Activated CD4-positive, alpha-beta T cell treated with anti-CD3 and anti-CD28 coated beads for 1 hour (primary cell): ENCODE results near the gene TPM2.

Experiments used
- DNase-seq: peaks from one replicate; pipeline ENCODE4 v3.0.0-alpha.2; 2020

Gene TPM2

DNA sequence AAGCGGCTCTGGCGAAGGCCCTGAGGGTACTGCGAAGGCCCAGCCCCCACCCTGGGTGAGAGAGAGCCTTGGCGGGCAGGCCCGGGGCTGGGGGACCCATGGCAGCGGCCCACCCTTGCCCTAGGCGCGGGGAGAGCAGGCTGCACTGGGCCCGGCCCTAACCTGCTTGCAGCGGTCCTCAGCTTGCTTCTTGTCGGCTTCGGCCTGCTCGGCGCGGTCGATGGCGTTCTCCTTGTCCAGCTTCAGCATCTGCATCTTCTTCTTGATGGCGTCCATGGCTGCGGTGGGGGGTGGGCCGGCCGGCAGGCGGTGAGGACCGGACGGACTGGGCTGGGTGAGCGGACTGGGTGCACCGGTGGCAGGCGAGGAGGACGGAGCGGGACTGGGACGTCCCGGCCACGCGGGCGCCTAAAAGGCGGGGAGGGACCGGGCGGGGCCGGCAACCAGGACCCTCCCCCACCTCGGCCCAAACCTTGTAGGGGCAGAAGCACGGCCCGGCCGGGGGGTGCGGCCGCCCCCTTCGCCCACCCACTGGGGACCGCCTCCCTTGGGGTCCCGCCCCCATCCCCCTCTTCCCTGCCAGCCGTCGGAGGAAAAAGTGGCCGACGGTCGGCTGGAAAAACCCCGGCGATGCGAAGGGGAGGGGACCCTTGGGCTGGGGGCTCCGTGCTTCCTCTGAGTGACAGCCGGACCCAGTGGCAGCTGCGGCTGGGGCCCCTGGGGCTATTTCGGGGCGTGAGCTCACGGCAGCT is at the start of gene TPM2:
TPM2 (minus strand) TSS at position 384 of the 752 bp plus-strand sequence; CDS start at position 276, 108 bp downstream.
- no peak for DNase-seq

DNA sequence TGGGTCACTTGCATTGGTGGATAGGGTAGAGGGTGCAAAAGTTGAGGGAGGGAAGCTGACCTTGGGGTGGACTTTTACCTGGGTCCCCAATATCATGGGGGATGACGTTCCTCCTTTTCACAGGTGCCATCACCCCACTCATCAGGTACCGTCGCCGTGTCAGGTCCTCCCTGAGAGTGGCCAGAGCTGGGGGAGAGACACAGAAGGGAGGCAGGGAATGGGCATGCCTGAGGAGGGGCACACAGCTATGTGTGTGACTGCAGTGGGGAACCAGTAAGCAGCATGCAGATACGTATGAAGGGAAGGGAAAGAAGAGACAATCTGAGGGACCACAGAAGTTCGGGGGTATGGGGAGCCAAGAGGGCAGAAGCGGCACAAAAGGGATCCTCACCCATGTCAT is 49.2 kb upstream of the TPM2 start:
- no peak for DNase-seq

DNA sequence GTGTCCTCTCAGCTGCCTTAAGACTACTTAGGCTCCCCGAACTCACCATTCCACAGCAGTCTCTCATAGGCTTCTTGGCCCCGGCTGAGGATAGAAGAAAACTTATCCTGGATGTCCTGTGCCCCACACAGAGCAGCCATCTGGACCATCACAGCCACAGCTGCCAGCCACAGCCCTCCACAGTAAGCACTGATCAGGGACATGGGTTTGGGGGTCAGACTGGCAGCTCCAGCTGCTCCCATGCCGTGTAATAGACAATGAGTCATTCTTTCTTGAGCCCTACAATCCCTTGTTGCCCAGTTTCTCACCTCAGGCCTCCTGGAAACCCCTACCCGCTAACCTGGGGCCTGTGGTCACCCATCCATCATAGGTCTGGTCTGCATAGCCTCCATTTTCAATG is 48.5 kb upstream of the TPM2 start:
- DNase-seq, result no peak

DNA sequence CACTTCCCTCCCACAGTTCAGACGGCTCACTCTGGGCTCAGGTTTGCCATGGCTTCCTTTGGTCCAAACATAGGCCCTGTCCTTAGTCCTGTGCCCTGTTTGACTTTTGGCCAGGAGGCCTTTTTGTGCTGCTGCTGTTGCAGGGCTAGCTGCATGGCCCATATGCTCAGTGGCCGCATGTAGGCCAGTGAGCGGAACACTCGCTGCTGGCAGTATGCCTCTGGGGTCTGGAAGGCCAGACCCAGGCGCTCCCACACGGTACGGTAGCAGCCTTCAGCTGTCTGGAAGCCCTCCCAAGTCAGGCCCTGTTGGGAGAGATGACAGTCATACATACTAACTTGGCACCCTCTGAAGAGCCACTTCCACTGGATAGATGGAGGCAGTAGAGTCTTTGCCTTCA is 47.4 kb upstream of the TPM2 start:
- no peak for DNase-seq

DNA sequence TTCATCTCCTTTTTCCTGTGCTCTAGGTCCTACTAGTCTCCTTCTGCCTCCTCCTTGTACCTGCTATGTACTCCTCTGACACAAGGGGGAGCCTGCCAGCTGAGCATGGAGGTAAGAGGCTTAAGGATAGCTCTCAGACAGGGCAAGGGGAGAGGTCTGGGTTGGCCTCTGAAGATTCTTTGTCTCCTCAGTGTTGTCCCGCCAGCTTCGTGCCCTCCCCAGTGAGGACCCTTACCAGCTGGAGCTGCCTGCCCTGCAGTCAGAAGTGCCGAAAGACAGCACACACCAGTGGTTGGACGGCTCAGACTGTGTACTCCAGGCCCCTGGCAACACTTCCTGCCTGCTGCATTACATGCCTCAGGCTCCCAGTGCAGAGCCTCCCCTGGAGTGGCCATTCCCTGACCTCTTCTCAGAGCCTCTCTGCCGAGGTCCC is 46.5 kb upstream of the TPM2 start:
- DNase-seq, result peak; percentile 55

DNA sequence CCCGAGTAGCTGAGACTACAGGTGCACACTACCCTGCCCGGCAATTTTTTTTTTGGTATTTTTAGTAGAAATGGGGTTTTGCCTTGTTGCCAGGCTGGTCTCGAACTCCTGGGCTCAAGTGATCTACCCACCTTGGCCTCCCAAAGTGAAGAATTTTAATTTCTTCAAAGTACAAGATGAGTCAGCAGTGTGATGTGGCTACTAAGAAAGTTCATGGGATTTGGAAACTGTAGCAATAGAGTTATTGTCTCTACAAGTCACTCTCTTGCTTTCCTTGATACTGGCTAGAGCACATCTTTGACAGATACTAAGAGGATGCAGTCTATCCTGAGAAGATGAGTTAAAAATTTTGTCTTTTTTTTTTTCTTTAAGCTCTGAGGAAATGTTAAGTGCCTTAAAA is 44.4 kb upstream of the TPM2 start:
- no peak for DNase-seq

DNA sequence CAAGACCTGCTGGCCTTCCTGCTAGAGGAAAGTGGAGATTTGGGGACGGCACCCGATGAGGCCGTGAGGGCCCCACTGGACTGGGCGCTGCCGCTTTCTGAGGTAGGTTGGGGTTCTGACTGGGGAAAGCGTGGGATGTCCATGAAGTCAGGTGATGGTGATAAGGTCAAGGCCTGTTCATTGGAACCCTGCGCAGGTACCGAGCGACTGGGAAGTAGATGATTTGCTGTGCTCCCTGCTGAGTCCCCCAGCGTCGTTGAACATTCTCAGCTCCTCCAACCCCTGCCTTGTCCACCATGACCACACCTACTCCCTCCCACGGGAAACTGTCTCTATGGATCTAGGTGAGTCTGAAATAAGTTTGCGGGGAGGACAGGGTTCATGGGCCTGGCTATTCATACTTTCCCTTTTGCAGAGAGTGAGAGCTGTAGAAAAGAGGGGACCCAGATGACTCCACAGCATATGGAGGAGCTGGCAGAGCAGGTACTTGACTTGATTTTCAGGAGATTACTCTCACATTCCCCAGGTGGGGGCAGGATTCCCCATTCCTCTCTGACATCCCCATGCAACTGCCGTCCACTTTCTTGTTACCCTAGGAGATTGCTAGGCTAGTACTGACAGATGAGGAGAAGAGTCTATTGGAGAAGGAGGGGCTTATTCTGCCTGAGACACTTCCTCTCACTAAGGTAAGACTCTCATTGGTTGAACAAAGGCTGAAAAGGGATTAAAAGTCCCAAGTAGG is 43.2 kb upstream of the TPM2 start:
- no peak for DNase-seq

DNA sequence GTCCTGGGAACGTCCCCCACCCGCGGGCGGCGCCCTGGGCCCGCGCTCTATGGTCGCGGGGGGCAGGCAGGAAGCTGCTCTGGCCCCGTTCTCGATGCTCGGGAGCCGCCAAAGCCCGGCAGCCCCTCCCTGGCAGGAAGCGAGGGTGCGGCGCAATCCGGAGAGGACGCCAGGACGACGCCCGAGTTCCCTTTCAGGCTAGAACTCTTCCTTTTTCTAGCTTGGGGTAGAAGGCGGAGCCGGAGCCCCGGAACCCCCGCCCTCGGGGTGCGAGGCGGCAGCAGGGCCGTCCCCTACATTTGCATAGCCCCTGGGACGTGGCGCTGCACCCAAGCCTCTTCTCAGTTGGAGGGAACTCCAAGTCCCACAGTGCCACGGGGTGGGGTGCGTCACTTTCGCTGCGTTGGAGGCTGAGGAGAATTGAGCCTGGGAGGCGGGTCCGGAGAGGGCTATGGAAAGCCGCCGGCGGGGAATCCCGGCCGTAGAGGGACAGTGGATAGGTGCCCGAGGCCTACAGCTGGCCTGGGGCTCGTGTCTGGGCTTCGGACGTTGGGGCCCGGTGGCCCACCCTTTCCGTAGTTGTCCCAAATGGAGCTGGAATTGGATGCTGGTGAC is 42.6 kb upstream of the TPM2 start, which contains the start of the genes CREB3 and TLN1:
CREB3 (plus strand) TSS at position 482 of the 615 bp plus-strand sequence; CDS start at position 589, 107 bp downstream.
TLN1 (minus strand) TSS at position 11 of the 615 bp plus-strand sequence. CDS start 6,501 bp downstream, outside the sequence.
- peak; percentile 96 for DNase-seq

DNA sequence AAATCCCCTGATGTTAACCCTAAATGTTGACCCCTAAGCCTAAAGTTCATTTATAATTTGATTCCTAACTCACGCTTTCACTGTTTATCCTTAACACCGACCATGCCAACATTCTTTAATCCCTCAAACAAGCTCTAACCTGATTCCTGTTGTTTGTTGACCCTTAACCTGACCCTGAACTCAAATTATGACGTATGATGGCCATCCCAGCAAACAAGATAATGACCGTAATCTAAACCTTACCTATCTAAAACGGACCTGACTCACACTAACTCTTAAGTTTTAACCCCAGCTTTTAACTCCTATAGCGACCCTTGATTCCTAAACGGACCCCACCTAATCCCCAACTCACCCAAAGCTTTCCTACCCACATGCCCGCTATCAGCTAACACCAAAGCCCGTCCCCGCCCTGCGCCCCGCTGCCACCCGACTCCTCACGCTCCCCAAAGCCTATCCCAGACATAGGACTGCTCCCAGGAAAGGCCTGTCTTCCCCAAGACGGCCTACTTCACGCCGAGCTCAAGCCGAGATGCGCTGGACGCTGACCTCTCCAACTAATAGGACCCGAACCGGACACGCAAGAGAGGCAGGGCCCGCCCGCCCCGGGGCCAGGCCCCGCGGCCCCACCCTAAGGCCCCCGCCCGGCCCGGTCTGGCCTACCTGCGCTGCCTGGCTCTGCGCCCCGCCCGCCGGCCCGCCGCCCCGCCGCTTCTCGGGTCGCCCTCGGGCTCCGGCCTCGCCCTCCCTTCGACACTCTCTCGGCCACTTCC is 41.9 kb upstream of the TPM2 start:
- DNase-seq, result no peak

DNA sequence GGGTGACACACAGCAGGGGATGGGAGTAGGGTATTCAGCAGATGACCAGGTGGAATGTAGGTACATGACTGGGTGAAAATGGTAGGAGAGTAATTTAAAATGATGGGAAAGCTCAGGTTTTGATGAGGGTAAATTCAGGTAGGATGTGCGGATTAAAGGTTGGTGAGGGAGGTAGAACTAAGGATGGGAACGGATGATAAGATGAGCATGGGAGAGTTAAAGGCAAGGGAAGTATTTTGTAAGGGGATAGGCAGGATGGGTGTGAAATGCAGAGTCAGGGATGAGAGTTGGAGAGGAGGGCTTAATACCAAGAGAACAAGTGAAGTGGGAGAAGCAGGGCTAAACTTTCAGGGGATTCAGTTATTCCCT is 40.7 kb upstream of the TPM2 start:
- DNase-seq, result no peak

DNA sequence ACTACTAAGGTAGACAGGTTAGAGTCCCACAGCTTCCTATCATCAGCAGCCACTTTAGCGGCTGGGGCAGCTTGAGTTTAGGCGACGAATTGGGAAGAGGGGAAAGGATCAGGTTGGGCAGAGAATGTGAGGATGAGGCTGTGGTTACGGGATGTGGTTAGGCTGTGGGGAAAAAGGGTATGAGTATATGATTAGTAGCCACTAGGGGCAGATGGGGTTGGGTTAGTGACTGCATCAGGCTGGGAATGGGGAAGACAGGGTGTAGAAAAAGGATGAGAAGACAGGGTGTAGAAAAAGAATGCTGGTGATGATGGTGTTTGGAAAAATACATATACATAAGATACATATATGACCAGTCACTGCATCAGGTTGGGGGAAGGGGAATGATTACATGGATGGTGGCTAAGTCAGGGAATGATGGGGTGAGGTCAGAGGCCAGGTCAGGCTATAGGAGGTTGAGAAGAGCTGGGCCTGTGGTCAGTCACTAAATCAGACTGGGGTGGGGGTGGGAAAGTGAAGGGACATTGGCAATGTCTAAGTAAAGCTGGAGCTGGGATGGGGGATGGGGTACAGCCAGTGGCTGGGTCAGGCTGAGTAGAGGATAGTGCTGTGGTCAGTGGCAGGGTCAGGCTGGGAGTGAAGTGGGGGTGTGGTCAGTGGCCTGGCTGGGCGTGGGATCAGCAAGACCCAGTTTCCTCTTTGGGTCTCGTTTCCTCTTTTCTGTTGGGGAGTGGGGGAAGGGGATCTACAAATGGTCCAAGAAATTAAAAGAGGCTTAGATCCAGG is 40.2 kb upstream of the TPM2 start:
- DNase-seq, result no peak

DNA sequence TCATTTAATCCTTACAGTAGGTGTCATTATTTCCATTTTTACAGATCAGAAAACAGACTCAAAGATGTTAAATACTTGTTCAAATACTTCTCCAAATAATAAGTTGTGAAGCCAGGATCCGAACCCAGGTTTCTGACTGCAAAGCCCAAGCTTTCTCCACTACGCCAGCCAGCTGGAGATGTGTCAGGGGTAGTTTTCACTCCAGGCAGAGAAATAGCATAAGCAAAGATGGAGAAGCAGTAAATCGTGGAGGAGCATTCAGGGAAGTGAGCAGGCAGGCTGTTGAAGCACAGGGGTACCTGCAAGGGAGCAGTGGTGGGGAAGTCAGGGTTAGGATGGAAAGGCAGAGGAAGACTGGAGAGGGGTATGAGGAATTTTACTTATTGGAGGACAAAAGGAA is 39.4 kb upstream of the TPM2 start:
- no peak for DNase-seq

DNA sequence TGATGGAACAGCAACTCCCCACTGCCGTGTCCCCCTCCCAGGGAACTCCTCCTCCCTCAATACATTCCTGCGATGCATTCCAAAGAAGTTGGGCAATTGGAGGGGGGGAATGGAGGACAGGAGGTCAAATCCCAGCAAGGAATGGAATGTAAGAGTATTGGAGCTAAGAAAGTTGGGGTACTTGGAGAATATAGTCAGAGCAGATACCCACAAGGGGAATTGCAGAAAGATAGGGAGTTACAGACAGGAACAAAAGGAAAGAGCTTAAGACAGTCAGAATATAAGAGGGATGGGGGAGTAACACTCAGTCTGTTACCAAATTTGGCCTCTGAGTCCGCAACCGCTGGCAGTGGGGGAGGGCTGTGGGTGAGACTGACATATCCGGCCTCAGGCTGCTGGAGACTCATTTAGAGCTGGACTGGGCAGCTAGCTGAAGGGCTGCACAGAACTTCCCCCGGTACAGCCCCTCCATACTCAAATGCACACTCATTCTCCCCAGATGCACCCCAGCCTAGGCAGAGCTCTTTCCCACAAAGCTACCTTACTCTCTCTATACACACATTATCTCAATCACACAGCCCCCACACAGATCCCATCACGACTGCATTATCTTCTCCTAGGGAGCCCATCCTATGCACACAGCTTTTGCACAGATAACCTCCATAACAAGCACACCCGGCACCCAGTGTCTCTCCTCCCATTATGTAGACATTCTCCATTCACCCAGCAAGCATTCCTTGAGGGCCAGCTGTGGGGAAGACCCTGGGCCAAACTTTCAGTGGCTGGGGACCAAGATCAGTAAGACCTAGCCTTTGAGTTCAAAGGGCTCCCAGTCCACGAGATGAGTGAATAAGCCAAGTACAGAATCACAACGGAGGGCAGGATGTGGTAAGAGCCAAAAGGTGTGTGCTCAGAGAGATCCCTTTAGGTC is 38.6 kb upstream of the TPM2 start:
- no peak for DNase-seq

DNA sequence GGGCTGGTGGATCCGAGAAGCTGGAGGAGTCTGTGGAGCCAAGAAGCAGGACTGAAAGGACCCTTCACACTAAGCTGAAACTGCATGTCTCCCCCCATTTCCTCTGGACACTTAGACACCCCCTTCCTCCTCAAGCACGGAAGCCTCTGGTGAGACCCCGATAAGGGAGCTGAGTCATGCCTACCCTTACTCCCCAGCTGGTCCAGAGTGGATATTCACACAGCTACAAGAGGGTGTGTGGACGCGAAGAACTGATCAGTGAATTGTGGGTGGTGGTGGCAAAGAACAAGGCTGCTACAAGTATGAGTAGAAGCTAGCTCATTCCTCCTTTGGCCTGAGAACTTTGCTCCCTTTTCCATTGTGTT is 37.9 kb upstream of the TPM2 start:
- DNase-seq, result no peak

DNA sequence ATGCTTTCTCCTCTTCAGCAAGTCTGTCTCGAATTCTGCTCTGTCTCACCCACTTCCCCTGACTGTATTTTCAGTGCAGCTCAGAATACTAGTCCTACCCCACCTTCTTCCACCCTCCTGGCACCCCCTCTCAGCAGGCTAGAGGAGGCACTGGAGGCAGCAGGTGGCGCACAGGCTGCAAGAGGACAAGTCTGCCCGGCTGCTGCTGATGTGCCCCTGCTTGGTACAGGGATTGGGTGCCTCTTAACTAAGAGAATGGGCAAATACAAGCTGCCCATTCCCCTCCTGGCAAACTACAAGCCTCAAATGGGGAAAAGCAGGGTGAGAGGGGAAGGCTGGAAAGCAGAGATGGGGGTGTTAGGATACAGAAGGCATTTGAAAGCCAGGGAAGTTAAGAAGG is 37.2 kb upstream of the TPM2 start:
- DNase-seq, result no peak

DNA sequence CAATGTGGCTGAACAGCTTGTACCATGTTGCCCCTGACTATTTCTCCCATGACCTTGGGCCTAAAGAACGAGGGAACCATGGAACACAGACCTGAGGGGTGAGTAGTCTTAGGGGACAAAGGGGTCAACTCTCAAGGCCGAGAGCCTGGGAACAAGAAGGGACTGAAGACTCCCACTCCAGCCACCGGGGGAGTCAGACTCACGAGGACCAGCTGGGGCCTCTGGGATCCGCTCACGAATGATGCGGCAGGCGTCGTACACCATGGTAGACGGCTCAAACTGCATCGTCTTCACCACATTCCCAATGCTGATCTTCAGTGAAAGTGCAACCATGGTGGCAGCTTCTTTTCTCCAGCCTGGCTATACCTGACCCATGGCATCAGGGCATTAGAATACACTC is 35.6 kb upstream of the TPM2 start:
- no peak for DNase-seq

DNA sequence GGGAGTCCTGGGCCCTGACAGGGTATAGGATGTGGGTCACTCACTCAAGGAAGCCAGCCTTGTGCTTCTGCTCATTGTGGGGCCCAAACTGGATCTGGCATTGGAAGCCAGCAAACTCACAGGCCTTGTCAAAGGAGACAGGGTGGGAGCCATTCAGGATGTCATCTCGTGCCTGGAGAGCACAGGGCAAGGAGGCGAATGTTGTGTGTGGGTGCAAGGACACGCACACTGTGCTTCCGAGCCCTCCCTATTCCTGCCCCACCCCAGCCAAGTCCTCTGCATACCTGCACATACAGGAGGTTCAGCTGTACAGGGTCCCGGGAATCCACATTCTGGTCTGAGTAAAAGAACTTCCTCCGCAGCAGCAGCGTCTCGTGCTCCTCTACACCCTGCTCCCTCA is 34.2 kb upstream of the TPM2 start:
- no peak for DNase-seq

DNA sequence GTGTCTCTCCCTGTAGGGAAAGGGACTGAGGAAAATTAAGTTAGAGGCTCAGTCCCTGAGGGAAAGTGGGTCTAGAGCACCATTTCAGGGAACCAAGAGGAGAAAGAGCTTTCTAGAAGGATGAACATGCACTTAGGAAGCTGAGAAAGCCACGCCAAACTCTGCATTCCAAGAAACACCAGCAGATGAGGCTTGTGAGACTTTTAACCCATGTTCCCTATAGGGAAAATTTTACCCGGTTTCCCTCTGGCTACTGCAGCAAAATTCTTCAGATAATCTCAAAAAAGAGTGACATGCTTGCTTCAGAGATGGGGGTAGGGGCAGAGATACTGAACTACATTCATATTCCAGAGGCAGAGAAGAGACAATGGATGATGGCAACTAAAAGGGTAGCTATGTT is 33.7 kb upstream of the TPM2 start:
- no peak for DNase-seq

DNA sequence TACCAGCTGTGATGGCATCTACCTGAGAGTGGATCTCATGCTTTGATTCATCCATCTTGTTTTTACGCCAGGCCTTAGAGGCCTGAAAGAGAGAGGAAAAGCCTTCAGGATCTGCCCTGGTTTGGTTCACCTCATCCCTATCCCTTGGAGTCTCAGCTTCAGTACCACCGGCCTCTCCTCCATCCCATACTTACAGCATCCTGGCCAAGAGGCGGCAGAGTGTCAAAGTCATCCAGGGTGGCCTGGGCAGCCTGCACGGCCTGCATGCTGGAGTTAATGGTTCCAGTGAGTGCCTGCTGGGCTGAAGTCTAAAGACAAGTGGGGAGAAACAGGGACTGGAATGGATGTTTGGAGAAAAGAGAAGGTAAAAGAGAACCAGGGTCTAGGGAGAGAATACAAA is 29.8 kb upstream of the TPM2 start:
- DNase-seq, result no peak

DNA sequence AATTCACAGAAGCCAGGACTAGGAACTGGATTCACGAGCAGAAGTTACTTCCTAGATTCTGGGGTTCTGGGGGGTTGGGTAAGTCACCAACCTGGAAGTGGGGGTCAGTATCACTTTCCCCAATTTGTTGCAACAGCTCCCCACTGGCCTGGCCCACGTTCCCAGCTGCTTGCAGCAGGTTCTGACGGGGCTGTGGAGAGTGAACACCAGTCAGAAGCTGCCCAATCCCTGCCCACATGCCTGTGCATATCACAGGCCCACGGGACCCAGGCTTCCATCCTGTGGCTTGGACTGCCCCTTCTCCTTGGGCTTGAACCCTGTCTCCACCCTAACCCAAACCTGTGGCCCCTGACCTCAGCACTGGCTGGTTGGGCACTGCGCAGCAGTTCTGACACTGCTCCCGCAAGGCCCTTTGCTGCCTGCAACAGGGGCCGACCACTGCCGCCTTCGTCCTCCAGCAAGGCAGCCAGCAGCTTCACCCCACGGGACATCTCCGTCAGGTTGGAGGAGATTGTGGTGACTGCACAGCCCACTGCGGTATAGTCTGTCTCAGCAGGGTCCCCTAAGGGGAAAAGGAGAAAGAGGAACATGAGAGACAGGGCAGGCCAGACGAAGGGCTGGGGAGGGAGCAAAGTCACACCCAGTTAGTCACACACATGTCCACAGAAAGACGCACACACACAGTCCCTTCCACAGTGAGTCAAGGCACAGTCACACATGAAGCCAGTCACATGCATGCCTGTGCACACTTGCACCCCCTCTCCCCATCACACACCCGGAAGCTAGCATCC is 29.2 kb upstream of the TPM2 start:
- DNase-seq, result no peak
